Measurements from ENCODE around the gene YIPF6.
"Not testable (repeated sequence)": the region's sequence is repeated elsewhere in the genome, so short reads cannot be mapped to it uniquely, and the experiment has no call there.

Gene YIPF6

GRCh38 chrX:68550193-68550592 lies 51.3 kb downstream of the YIPF6 start:
- H3K4me3 Mint-ChIP-seq = no peak overlapping the region
- H3K27me3 Mint-ChIP-seq = no peaks in the 10 kb centered on the region
- no peaks in the 10 kb centered on the region for H3K4me1 Mint-ChIP-seq (ENCODE audit: low read depth)
- no peaks in the 10 kb centered on the region for H3K36me3 Mint-ChIP-seq (ENCODE audit: low read depth)
- H3K27ac Mint-ChIP-seq = no peak overlapping the region
- H3K9me3 Mint-ChIP-seq = no peaks in the 10 kb centered on the region

DNA sequence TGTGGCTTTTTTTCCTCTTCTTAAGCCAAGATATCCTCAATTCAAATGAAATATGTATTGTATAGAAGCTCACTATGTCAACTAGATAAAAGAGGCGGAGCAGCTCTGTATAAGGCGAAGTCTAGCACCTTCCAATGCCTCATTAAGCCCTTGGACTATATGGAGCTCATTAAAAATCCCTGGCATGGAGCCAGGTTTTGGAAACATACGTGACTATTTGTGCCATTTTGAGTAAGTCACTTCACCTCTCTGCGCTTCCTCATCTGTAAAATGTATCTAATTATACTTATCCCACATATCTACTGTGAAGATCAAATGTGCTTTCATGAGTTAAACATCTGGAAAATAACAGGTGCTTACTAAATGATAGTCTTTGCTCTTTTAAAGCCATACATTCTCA lies 57.2 kb downstream of the YIPF6 start:
- no peak overlapping the region for H3K4me3 Mint-ChIP-seq
- H3K9me3 Mint-ChIP-seq = no peaks in the 10 kb centered on the region
- no peak overlapping the region for H3K27ac Mint-ChIP-seq
- no peaks in the 10 kb centered on the region for H3K4me1 Mint-ChIP-seq (ENCODE audit: low read depth)
- H3K27me3 Mint-ChIP-seq = no peaks in the 10 kb centered on the region
- no peaks in the 10 kb centered on the region for H3K36me3 Mint-ChIP-seq (ENCODE audit: low read depth)

DNA sequence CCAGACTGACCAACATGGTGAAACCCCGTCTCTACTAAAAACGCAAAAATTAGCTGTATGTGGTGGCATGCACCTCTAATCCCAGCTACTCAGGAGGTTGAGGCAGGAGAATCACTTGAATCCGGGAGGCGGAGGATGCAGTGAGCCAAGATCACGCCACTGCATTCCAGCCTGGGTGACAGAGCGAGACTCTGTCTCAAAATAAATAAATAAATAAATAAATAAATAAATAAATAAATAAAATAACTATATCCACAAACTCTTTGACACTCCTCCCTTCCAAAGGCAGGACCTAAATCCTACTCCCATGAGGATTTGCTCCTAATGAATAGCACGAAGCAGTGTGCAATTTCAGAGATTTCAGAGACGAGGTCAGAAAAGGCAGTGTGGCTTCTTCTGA lies 58.3 kb downstream of the YIPF6 start:
- H3K27me3 Mint-ChIP-seq; H3K27ac Mint-ChIP-seq; H3K9me3 Mint-ChIP-seq; H3K4me3 Mint-ChIP-seq; H3K36me3 Mint-ChIP-seq (ENCODE audit: low read depth); H3K4me1 Mint-ChIP-seq (ENCODE audit: low read depth): not testable (repeated sequence)

GRCh38 chrX:68559905-68560304 lies 61.1 kb downstream of the YIPF6 start:
- H3K4me3 Mint-ChIP-seq; H3K9me3 Mint-ChIP-seq; H3K4me1 Mint-ChIP-seq (ENCODE audit: low read depth); H3K36me3 Mint-ChIP-seq (ENCODE audit: low read depth); H3K27ac Mint-ChIP-seq; H3K27me3 Mint-ChIP-seq: not testable (repeated sequence)

- no peak overlapping the region for H3K4me3 Mint-ChIP-seq
- peaks cover 21% of the 10 kb centered on the region for H3K36me3 Mint-ChIP-seq (ENCODE audit: low read depth)
- H3K9me3 Mint-ChIP-seq = no peaks in the 10 kb centered on the region
- peaks cover 25% of the 10 kb centered on the region for H3K4me1 Mint-ChIP-seq (ENCODE audit: low read depth)
- no peaks in the 10 kb centered on the region for H3K27me3 Mint-ChIP-seq
- H3K27ac Mint-ChIP-seq = no peak overlapping the region
Measured at GRCh38 chrX:68568136-68568535, 69.3 kb downstream of the YIPF6 start.

DNA sequence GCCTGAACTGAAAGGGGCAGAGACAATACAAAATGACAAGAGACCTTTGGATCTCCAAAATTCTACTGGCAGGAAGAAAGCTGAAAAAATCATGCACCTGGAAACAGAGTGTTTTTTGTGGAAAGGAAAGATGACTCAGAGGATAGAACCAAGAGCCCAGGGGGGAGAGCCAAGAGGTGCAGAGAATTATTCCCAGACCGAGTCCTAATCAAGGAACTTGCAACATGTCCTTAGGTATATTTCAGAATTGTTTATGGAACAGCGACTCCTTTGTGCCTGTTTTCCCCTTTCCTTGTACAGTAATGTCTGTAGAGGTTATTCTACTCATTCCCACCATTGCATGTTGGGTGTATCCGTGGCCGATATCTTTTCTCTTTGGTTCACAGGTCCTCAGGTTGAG lies 71.7 kb downstream of the YIPF6 start:
- Mint-ChIP-seq H3K27ac (no peak overlapping the region), H3K9me3 (no peaks in the 10 kb centered on the region), H3K27me3 (no peaks in the 10 kb centered on the region), H3K36me3 (ENCODE audit: low read depth) (peaks cover 12% of the 10 kb centered on the region), H3K4me3 (no peak overlapping the region), H3K4me1 (ENCODE audit: low read depth) (peaks cover 28% of the 10 kb centered on the region)

GRCh38 chrX:68571292-68571609 lies 72.4 kb downstream of the YIPF6 start:
- H3K36me3 Mint-ChIP-seq (ENCODE audit: low read depth) = peaks cover 12% of the 10 kb centered on the region
- H3K27ac Mint-ChIP-seq = no peak overlapping the region
- H3K9me3 Mint-ChIP-seq = no peaks in the 10 kb centered on the region

DNA sequence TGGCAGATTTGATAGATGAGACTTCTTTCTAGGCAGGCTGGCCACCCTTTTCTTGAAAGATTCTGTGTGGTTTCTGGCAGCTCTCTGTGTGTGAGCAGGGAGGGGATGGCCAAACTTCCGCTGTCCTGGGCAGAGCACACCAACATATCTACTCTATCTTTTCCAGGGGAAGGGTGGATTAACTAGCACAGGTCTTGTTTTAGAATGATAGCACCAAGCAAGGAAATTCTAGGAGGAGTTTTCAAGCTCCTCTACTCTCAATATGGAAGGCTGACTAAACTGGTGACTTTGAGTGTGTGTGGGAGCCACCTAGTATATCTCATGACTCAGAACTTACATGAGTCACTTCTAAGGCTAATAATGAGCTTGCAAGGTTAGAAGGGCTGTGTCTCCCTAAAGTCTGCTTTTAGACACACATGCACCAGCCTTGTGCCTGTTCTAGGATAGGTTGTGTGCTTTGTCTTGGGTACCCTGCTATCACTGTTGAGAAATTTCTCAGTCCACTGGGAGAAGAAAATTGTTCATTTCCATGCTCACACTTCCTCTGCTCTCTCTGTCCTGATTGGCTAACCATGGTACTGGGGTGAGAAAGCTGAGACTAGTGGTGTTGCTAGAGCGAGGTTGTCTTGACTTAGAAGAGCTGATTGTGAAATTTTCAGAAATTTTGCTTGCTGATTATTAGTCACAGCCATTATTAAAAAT lies 72.9 kb downstream of the YIPF6 start:
- no peaks in the 10 kb centered on the region for H3K27me3 Mint-ChIP-seq
- H3K27ac Mint-ChIP-seq = no peak overlapping the region
- no peaks in the 10 kb centered on the region for H3K9me3 Mint-ChIP-seq
- H3K4me1 Mint-ChIP-seq (ENCODE audit: low read depth) = peaks cover 28% of the 10 kb centered on the region
- peaks cover 9% of the 10 kb centered on the region for H3K36me3 Mint-ChIP-seq (ENCODE audit: low read depth)
- no peak overlapping the region for H3K4me3 Mint-ChIP-seq

More at GRCh38 chrX:68571292-68571609, 72.4 kb downstream of the YIPF6 start:
- peaks cover 28% of the 10 kb centered on the region for H3K4me1 Mint-ChIP-seq (ENCODE audit: low read depth)
- H3K4me3 Mint-ChIP-seq = no peak overlapping the region
- H3K27me3 Mint-ChIP-seq = no peaks in the 10 kb centered on the region

DNA sequence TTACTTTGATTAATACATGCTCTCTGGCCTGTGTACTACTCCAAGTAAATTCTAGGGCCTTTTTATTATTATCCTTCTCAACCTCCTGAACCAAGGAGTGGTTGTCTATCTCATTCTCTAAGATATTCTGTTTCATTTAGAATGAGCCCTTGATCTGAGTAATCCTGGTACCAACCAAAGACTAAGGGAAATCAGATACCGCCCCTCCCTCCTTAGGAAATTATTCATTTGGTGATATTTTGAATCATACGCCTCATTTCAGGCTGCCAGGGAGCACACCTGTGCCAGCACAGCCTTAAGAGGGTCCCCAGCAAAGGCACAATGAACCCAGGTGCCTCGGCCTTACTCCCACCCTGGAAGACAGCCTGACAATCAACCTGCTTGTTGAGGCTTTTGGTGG lies 75.4 kb downstream of the YIPF6 start:
- Mint-ChIP-seq H3K27me3 (no peaks in the 10 kb centered on the region), H3K27ac (no peak overlapping the region), H3K4me1 (ENCODE audit: low read depth) (peaks cover 22% of the 10 kb centered on the region), H3K9me3 (no peaks in the 10 kb centered on the region), H3K36me3 (ENCODE audit: low read depth) (no peaks in the 10 kb centered on the region), H3K4me3 (no peak overlapping the region)

- no peaks in the 10 kb centered on the region for H3K27me3 Mint-ChIP-seq
- H3K4me1 Mint-ChIP-seq (ENCODE audit: low read depth) = no peaks in the 10 kb centered on the region
- no peaks in the 10 kb centered on the region for H3K9me3 Mint-ChIP-seq
- no peak overlapping the region for H3K4me3 Mint-ChIP-seq
- H3K27ac Mint-ChIP-seq = no peak overlapping the region
- no peaks in the 10 kb centered on the region for H3K36me3 Mint-ChIP-seq (ENCODE audit: low read depth)
Measured at GRCh38 chrX:68579810-68580209, 81.0 kb downstream of the YIPF6 start.

DNA sequence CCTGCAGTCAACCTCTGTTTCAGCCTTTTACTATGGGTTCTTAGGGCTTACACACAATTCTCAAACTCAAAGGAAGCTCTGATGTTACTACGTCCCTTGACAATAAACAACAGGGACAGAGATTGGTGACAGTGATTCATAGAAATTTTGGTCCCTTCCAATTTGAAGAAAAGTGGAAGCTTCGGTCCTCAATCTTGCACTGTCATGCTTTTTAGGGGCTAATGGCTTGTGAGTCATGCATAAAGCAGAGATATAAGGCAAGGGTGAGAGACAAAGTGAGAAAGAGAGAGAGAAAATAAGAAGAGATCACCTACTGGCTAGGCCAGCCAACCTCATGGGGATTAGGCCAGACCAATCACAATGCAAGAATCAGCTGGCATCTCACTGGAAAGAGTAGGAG lies 85.4 kb downstream of the YIPF6 start:
- H3K27me3 Mint-ChIP-seq = no peaks in the 10 kb centered on the region
- no peaks in the 10 kb centered on the region for H3K4me1 Mint-ChIP-seq (ENCODE audit: low read depth)
- H3K9me3 Mint-ChIP-seq = peaks cover 4% of the 10 kb centered on the region
- H3K27ac Mint-ChIP-seq = no peak overlapping the region
- H3K4me3 Mint-ChIP-seq = no peak overlapping the region
- H3K36me3 Mint-ChIP-seq (ENCODE audit: low read depth) = no peaks in the 10 kb centered on the region
